Body of pancreas (tissue), 4 donors: ENCODE measurements around the gene TTYH1.

Source experiments
- POLR2A ChIP-seq, 3 donors: fragments of 450-650 bp; IDR thresholded peaks; one replicate each; pipeline ENCODE4 v1.6.1; 2016; ENCODE audit warnings: antibody characterized with exemption in 3 of 3, mild to moderate bottlenecking in 2 of 3
- TF ChIP-seq, protein P1 (sequence below), 7 experiments: fragments of 450-650 bp in 4 of 7; fragments of 200-600 bp in 3 of 7; sonication (generic) in 3 of 7; IDR thresholded peaks; one replicate each; pipeline ENCODE4 v1.5.1; 2016 to 2019; ENCODE audit warnings: antibody characterized with exemption in 7 of 7

GRCh38 chr19:54436628-54437252 lies 21.5 kb downstream of the TTYH1 start:
- TF ChIP-seq, protein P1, sequence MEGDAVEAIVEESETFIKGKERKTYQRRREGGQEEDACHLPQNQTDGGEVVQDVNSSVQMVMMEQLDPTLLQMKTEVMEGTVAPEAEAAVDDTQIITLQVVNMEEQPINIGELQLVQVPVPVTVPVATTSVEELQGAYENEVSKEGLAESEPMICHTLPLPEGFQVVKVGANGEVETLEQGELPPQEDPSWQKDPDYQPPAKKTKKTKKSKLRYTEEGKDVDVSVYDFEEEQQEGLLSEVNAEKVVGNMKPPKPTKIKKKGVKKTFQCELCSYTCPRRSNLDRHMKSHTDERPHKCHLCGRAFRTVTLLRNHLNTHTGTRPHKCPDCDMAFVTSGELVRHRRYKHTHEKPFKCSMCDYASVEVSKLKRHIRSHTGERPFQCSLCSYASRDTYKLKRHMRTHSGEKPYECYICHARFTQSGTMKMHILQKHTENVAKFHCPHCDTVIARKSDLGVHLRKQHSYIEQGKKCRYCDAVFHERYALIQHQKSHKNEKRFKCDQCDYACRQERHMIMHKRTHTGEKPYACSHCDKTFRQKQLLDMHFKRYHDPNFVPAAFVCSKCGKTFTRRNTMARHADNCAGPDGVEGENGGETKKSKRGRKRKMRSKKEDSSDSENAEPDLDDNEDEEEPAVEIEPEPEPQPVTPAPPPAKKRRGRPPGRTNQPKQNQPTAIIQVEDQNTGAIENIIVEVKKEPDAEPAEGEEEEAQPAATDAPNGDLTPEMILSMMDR (IDR thresholded peaks at IDR 0.05), result no peak
- no peak for TF ChIP-seq POLR2A (IDR thresholded peaks at IDR 0.05)
